ENCODE measurements around the gene STRADA.

Gene STRADA

DNA sequence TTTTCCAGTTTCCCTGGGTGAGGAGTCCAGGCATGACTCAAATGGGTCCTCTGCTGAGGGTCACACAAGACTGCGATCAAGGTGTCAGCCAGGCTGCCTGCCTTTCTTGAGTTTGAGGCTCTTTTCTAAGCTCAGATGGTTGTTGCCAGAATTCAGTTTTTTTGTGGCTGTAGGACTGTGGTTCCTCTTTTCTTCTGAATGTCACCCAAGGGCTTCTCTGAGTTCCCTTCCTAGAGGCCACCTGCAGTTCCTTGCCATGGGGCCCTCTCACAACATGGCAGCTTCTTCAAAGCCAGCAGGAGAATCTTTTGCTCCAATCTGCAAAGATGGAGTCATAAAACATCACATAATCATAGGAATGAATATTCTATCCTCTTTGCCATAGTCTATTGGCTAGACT lies 59.2 kb downstream of the STRADA start:
- peak; percentile 54 for DNase-seq

DNA sequence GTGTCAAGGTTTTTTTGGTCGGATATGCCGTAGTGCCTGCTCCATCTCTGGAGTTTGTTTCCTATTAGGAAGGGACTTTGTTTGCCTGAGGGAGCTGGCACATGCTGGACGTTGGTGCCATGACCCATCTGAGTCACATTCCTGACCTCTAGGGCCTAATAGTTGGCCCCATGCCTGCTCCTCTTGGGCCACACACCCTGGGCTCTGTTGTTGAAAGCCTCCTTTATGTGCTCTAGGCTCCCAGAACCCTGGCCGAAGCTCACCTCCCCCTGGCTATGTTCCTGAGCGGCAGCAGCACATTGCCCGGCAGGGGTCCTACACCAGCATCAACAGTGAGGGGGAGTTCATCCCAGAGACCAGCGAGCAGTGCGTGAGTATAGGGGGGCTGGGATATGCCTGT lies 60.1 kb downstream of the STRADA start:
- DNase-seq: no peak

DNA sequence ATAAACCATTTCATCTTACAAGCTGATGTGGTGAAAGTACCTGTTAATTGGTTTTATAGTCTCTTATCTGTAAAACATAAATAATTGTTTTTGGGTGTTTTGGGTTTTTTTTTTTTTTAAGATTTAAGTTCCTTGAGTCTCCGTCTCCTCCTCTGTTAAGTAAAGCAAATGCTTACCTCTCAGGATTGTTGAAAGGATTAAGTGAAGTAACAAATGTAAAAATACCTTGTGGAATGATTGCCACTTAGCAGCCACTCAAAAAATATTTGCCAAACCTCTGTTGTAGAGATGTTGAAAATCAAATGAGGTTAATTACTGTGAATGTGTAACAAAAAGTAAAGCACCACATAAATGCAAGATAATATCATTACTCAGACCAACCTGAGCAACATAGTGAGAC lies 60.9 kb downstream of the STRADA start:
- DNase-seq: no peak

DNA sequence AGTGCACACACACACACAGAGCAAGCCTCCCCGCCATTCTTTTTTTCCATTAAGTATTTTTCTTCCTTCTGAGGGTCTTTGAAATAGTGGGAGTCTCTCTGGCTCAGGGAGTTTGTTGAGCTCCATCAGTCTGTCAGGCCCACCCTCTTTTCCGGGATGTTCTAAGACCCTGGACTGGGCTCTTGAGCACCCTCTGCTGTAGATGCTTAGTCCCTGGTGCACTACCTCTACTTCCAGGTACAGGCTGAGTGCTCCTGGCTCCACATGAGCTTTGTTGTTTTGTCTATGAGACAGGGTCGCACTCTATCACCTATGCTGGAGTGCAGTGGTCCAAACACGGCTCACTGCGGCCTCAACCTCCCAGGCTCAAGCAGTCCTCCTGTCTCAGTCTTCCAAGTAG lies 62.4 kb downstream of the STRADA start:
- no peak for DNase-seq

DNA sequence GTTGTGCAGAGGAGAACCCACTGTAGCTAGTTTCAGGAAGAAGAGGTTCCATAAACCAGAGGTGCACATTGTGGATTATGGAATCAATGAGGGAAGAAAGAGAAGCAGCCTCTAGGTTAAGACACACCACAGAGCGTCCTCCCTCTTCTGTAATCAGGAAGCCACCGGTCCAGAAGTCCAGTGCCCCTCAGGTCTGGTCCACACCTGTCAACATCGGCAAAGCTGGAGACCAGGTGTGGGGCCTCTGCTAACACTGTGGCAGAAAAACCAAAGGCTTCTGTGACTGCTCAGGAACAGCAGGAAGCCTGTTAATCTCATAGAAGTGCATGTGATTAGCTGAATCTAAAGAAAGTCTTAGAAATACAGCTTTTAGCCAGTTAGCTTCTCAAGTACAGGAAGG lies 65.0 kb downstream of the STRADA start:
- peak; percentile 35 for DNase-seq

DNA sequence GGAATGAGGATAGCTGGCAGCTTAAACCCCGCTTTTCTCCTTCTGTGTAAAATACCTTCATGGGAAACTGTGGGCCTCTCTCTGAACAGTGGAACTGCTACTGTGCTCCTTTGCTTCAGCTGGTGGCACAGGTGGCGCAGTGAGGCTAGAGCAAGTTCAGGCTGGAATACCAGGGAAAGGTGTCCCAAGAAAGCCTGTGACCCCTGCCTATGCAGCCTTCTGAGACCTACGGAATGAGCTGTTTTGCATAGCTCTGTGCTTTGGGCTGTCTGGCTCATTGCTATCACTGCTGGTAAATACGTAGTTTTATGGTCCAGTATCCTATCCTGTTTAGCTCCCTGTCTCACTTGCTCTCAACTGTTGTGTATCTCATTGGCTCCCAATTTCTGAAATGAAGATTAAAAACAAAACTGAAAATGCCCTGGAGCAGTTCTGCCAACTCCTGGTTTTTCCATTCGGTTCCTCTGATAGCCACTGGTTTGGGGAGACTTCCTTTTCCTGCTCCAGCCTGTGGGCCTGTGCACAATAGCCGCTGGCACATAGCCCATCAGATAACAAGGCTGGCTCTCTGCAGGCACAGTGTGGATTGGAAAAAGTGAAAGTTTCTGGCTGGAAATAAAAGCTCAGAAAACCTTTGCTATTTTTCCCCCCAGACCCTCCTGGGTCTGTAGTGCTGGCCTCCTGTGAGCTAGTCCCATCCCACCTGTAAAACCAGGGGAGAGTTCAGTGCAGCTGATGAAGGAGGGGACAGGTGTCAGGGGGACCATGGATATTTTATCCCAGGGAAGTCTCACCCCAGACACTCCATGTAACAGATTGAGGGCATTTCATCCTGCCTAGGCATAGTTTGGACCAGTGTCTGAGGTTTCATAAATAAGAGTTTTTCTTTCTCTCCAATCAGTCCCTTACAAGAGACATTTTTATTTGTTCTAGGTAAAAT lies 65.7 kb downstream of the STRADA start:
- peak; percentile 94 for DNase-seq

DNA sequence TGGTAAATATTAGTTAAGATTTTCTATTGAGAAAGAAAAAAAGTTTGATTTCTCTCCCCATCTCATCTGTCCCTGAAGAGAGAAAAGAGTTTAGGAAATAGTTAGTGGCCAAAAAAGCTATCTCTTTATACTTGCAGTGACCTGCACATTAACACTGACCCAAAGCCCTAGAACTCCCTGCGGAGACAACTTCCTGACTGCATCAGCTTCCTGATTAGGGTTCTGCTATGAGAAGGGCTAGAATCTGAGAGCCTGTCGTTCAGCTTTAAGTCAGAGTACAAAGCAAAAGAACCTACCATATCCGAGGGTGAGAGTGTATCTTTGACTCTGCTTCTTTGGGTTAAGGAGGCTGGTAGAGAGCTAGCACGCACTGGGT lies 66.4 kb downstream of the STRADA start:
- peak; percentile 33 for DNase-seq

DNA sequence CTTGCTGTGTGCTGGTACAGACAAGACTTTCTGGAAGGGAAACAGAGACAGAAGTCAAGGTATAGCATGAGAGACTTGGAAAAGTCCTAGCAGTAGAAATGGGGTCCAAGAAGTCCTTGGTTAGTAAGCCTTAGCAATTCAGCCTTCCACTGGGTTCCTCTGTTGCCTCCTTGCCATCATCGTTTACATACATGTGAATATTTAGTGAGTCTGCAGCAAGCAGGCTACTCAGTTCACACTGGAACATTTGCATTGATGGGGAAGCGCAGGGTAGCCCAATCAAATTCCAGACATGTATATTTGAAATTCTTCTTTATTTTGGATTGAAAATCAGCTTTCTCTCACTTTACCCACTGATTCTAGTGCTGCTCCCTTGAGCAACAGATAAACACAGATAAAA lies 68.7 kb downstream of the STRADA start:
- DNase-seq: no peak

DNA sequence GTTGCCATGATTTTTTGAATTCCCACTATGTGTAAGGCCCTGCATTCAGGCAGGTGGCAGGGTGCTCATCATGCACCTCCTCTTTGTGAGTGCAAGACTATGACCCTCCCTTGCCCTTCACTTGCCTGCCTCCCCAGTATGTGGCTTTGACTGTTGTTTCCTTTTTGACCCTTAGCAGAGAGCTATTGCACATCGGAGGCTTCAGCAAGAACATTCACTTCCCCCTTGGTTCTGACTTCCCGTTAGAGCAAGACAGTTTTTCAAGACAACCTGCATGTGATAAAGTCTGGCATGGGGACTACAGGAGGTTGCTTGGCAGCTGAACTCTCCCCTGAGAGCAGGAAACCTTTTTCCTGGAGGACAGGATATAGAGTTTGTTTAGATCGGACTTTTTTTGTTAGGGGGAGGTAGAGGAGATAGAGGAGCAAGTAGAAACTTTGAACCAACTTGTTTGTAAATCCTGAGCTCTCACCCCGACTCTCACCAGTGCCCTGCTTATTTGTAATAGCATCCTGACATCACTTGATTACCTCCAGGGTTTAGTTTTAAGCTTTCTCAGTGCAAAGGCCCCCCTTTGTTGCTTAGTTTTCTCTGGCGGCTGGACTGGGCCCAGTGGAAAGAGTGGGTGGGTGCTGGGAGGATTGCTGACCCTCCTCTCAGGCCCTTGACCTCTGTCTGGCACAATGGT lies 75.9 kb downstream of the STRADA start:
- DNase-seq: peak; percentile 86

DNA sequence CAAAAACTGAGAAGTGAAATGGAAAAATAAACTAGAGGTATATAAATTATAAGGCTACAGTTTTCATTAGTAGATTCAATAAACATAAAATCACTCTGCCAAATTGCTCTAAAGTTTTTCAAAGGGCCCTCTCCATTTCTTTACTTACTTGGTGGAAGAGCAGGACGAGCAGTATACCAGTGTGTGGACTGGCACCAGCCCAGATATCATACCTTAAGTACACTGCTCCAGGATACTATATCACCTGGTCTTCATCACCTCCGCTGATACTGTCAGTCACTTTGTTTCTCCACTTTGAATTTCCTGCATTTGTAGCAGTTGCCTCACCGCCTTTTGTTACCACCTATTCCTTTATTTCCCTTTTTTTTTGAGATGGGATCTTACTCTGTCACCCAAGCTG lies 81.7 kb downstream of the STRADA start:
- DNase-seq: no peak

DNA sequence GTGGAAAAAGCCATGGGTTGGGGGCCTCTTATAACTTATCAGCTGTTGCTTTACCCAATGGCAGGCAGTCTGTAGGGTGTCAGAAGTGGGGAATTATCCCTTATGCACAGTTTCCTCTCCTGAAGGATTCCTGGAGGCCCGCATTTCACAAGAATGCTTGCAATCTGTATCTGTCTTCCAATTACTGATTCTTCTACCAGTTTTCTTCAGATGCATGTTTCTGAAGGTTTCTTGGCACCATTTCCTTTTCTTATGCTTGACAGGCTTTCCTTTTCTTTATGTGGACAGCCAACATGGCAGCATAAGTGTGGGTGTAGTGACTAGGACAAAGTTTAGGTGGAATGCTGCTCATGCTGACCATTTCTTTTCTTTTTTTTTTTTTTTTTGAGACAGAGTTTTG lies 83.2 kb downstream of the STRADA start:
- DNase-seq: no peak

DNA sequence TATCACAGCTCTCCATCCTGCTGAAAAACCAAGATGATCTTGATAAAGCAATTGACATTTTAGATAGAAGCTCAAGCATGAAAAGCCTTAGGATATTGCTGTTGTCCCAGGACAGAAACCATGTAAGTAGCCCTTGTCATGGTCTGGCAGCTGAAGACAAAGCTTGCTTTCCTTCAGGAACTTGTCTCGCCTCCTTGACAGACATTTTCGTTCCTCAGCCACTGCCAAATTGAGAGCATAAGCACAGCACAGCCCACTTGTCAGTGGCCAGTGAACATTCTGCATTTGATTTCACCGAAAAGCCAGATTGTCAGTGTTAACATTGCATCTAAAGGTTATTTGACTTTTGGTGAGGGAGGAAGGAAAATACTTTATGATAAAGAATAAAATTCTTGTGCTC lies 83.8 kb downstream of the STRADA start:
- DNase-seq: no peak

DNA sequence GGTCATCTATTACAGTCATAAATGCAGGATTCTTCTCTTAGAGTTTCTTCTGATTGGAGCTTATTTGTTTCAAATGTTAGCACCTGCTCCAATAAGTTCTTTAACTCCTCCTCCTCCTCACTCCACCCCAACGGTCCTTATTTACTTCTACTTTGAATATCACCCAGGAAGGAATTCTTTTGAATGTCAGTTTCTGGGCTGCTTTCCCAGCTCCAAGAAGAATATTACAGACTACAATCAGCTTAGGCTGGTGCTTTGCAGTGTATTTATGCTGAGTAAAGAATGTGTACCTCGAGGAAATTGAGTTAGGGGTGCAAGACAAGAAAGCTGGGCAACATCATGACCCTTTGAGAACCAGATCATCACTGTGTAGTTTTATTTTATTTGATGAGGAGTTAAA lies 88.5 kb downstream of the STRADA start:
- DNase-seq: no peak

Data from hematopoietic multipotent progenitor cell treated with erythropoietin and hydrocortisone succinate and interleukin-3 and kit ligand, for 4 days (in vitro differentiated cells).